HG03175 (cell line): ENCODE measurements around the gene ZNF322.
A peak's percentile ranks its signal among the peaks of the same experiment; 100 is the strongest.

Experiments
- ATAC-seq: cut with Tn5 transposase; IDR thresholded peaks from one replicate; pipeline ENCODE4 v1.9.1; 2021; ENCODE audit warnings: mild to moderate bottlenecking, moderate library complexity; ENCODE audit not compliant: unreplicated experiment

Gene ZNF322

DNA sequence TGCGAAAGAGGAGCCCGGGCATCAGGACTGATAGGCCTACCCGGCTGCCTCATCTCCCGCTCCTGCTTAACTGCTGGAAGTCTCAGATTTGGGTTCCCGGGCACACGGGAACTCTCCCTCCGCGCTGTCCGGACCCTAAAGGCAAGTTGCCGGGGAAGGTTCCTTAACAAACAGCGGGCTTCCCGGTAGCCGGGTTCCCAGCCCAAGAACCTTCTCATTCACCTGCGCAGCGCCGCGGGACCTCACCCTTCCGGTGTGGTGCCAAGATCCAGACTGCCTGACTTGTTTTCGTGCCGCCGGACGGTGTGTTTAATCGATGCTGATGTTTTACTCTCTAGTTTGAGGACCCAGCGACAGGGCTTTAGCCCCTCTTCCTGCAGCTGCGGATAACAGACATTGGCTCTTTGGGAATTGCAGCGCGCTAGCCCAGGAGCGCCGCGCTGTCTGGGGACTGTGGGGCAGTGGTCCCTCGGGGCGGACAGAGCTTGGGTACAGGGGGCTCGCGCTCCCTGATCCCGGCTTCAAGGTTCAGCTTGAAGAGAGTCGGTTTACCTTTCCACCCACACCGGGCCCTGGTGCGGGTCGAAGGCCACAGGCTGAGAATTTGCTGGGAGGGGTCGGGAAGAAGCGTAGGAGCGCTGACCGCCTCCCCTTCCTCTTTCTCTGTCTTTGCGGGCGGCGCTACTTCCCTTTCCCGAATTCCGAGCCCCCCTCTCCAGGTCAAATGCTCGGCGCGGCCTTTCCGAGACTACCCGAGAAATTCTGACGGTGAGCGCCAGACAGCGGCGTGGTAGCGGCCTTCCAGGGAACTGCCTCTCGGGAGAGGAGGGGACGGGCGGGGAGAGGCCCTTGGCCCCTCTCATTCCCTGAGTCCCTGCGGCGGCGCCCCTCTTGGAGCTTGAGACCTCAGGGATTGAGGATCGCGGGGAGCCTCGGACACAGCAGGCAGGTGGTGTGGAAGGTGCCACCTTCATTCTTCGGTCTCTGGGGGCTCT, 45.6 kb downstream of the ZNF322 start:
- ATAC-seq, result no peak

- ATAC-seq, result no peak
Observed at GRCh38 chr6:26613201-26613600, 46.3 kb downstream of the ZNF322 start.

DNA sequence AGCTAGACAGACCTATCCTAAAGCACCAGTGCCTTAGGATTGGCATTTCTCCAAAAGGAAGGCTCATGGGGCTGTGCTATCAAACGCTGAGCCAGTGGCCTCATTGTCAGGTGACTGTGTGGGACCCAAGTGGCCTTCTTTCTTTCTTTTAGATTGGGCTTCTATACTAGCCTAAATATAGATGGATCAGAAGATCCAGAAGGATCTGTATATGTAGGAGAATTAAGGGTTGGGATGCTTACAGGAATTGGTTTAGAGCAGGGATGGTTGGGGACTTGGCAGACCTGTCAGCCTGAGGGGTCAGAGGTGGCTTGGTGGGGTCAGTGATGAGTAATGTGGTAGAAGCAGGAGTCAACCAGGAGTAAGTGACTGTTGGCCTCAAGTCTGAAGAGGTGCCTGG, 47.9 kb downstream of the ZNF322 start:
- ATAC-seq, result no peak

- ATAC-seq, result no peak
Observed at GRCh38 chr6:26609463-26609862, 50.1 kb downstream of the ZNF322 start.

DNA sequence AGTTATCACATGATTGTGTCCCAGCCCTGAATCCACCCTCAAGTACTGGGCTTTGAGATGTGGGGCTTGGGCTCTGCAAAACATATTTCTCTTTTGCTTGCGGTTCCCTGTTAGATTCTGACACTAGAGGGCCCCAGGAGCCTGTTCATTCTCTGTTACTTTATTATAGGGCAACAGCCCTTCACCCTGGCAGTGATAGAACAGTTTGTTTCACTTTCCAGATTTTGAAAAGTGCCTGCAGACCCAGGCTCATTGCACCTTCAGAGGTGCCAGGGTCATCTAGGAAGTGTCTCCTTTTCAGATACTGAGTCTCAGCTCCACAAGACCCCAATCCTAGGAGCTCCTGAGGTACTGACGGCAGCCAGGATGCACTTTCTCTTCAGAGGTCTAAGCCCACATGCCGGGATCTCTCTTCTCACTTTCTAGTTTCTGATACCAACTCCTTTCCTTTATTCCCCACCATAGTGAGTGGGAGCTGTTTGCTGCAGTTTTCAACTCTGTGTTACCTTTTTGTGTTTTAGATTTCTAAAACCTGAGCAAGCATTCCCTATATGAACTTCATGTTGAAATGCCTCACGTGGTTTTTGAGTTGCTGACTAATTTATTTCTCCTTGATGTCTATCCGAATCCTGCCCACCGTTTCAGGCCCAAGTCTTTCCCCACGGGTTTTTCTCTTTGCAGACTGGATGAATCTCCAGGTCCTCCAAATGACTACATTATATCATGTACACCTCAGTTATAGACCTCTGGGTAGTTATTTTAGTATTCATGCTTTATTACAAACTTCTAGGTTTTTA, 51.9 kb downstream of the ZNF322 start:
- peak; percentile 74 for ATAC-seq

GRCh38 chr6:26604797-26605196, 54.7 kb downstream of the ZNF322 start:
- no peak for ATAC-seq

- ATAC-seq, result no peak
Observed at GRCh38 chr6:26604026-26604425, 55.5 kb downstream of the ZNF322 start.

GRCh38 chr6:26602262-26602661, 57.3 kb downstream of the ZNF322 start:
- ATAC-seq, result no peak

DNA sequence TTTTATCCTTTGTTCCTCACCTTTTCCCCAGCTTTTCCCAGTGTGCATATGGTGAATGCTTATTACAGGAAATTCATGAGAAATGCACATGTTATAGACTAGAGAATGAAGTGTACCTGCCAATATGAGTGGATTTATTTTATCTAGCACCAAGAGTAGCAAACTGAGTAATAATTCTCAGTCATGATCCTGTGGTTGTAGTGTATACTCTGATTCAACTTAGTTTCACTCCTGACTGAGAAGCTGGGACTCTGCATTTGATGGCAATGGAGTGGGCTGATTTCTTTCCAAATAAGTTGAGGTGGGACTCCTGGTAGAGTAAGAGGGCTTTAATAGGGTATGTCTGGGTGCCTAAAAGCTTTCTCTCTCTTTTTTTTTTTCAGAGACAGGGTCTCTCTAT, 58.8 kb downstream of the ZNF322 start:
- no peak for ATAC-seq

DNA sequence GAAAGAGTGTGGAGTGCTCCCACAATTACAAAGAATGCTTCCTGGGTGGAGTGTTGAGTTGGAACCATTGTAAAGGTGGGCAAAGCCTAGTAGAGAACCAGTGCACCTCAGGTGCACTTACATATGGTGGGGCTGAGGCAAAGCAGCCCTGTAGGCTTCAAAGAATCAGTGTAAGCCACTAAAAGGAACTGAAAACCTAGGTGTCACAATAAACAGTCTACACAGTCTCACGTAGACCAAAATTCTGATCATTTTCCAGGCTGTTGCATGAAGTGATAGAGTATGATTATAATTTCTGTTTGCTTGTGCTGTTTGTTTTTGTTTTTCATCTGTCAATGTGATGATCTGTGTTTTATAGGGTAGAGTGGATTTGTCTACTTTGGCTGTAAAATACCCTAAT, 60.0 kb downstream of the ZNF322 start:
- no peak for ATAC-seq

DNA sequence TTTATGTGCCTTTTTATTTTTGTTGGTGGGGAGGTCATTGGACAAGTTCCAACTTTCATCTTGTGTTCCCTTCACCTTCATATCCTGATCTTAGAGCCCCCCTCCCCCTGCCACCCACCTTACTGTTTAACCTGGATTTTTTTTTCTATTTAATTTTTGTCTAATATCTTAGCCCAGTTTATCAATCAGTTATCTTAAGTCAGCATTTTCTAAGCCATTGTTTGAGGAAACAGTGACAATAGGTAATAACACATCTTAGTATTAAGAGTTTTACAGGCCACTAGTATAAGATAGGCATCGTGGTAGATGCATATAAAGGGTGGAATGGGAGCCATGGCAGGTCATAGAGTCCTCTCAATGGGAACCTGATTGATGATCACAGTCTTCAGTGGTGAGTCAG, 60.4 kb downstream of the ZNF322 start:
- no peak for ATAC-seq

- ATAC-seq, result no peak
Observed at GRCh38 chr6:26598267-26598666, 61.3 kb downstream of the ZNF322 start.

DNA sequence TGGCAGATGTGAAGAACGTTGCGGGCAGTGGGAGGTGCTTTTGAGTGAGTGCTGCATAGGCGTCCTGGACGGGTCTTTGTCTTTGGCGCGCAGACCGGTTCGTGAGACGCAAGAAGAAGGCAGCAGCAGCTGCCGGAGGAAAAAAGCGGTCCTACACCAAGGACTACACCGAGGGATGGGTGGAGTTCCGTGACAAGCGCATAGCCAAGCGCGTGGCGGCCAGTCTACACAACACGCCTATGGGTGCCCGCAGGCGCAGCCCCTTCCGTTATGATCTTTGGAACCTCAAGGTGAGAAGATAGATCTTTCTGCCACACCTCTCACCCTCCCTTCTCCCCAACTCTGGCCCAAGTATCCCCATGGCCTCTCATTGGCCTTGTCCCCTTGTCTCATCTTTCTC, 61.7 kb downstream of the ZNF322 start:
- ATAC-seq, result no peak

GRCh38 chr6:26597389-26597766, 62.2 kb downstream of the ZNF322 start:
- no peak for ATAC-seq

GRCh38 chr6:26596579-26597388, 62.8 kb downstream of the ZNF322 start, which contains the start of gene ABT1:
ABT1 (plus strand) TSS chr6:26596953; CDS start chr6:26596983, 30 bp downstream.
- peak; percentile 82 for ATAC-seq

GRCh38 chr6:26595669-26596269, 63.8 kb downstream of the ZNF322 start:
- no peak for ATAC-seq

DNA sequence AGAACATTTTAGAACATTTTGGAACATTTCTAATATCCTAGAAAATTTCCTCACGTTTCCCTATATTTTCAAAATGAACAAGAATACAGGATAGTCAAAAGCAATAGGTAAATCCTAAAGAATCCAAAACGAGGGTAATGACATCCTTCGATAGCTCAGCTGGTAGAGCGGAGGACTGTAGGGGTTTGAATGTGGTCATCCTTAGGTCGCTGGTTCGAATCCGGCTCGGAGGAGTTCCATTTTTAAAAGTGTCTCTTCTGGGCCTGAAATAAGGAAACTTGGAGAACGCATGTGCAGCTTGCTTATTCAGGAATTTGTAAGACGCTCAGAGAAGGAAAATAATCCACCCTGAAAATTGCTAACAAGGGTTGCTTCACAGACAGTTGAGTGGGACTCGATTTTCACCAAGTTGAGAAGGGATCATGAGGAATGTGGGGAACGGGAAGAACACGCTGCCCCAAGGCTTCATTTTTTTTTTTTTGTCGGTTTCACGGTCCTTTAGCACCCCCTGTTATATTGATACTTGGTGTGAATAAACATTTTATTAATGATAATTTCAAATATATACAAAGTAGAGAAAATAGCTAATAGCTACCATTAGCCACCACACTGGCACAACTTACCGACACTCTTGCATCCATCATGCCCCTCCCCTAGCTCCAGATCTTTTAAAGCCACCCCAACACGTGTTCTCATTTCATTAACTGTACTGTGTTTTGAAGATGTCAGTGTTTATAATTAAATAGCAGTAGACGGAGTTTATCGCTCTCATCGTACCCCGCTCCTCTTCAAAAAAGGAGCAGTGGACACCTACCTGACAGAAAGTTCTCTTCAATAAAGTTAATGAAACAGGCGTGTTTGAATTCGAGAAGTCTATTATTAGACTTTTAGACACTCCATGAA, 64.6 kb downstream of the ZNF322 start:
- ATAC-seq, result no peak

DNA sequence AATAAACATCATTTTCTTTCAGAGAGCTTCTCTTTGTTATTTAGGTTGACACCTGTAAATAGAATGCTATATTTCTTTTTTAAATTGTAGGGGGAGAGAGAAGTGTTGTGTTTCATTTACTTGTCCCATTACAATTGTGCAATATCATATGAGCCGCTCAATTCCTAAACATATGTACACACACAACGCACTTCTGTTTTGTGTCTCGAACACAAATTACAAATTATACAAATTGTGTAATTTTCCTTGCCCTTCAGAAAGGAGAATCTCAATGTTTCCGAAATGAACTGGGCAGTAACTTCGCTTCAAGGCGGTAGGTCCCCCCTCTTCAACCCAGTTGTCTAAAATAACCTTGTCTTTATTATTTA, 65.4 kb downstream of the ZNF322 start:
- no peak for ATAC-seq

- no peak for ATAC-seq
Observed at GRCh38 chr6:26593278-26594130, 66.0 kb downstream of the ZNF322 start.
